Mesangial cell (primary cell): ENCODE data around the gene CCDC175. TPM values are rescaled to one million over a fixed set of nuclear protein-coding genes. Genes with fewer than 3 reads are reported as not detected.

Source experiments
- total RNA-seq: library from RNA; depleted of rRNA; stranded (reverse); fragments of >200 nt; gene quantifications from 2 replicates; pipeline ENCODE4 v1.2.3, GENCODE V29; 2015

Gene CCDC175
- total RNA-seq: not detected in 2 replicates

GRCh38 chr14:59576332-59577294, at the start of gene CCDC175:
Gene CCDC175, minus strand, starts transcription at chr14:59576812. Its CDS starts 37 bp downstream, at chr14:59576775.

GRCh38 chr14:59483819-59484638, 92.6 kb downstream of the CCDC175 start, which contains the start of the genes JKAMP and L3HYPDH:
Gene JKAMP, plus strand, starts transcription at chr14:59484517. Its CDS starts 73 bp downstream, at chr14:59484590.
Gene L3HYPDH, minus strand, starts transcription at chr14:59484408. Its CDS starts 92 bp downstream, at chr14:59484316.

GRCh38 chr14:59465316-59466135, 111.1 kb downstream of the CCDC175 start, which contains the start of gene GPR135:
Gene GPR135, minus strand, starts transcription at chr14:59465380. Its CDS starts 154 bp downstream, at chr14:59465226.

Other genes with a start within 250 kb of the CCDC175 start
- gene GPR135, start 111.4 kb downstream of the CCDC175 start, total RNA-seq: 1.1 and 2.8 TPM in 2 replicates
- 34.2 and 41.7 TPM in 2 replicates for gene L3HYPDH, start 92.4 kb downstream of the CCDC175 start, total RNA-seq
- gene JKAMP, start 92.3 kb downstream of the CCDC175 start, total RNA-seq: 40.1 and 54.4 TPM in 2 replicates